ENCODE measurements around the gene MKLN1. TPM values are rescaled to one million over a fixed set of nuclear protein-coding genes. Genes with fewer than 3 reads are reported as not detected.
A peak's percentile ranks its signal among the peaks of the same experiment; 100 is the strongest.

MKLN1 gene
- total RNA-seq, 1 experiment from 2014 or later = 55.6 TPM

DNA sequence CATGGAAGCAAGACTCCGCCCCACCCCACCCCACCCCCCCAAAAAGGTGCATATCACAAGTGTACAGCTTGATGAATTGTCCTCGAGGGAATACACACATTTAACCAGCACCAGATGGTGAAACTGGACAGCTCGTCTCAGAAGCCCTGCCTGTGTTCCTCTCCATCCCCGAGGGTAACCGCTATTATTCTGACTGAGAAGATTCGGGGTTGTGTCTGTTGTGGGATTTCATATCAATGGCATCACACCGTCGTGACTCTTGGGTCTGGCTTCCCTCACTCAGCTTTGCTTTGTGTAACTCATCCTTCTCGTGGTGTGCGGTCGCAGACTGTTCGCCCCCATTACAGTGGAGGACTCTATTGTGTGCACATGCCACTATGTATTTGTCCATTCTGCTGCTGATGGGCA, 209.9 kb downstream of the MKLN1 start:
- in situ Hi-C loops (cut with HindIII; ENCODE audit: low pct_unique_long_range_greater_than_20kb, low sequenced_read_pairs) = no loop called here
- no peak for DNase-seq (ENCODE audit: low read depth, low spot score)

DNA sequence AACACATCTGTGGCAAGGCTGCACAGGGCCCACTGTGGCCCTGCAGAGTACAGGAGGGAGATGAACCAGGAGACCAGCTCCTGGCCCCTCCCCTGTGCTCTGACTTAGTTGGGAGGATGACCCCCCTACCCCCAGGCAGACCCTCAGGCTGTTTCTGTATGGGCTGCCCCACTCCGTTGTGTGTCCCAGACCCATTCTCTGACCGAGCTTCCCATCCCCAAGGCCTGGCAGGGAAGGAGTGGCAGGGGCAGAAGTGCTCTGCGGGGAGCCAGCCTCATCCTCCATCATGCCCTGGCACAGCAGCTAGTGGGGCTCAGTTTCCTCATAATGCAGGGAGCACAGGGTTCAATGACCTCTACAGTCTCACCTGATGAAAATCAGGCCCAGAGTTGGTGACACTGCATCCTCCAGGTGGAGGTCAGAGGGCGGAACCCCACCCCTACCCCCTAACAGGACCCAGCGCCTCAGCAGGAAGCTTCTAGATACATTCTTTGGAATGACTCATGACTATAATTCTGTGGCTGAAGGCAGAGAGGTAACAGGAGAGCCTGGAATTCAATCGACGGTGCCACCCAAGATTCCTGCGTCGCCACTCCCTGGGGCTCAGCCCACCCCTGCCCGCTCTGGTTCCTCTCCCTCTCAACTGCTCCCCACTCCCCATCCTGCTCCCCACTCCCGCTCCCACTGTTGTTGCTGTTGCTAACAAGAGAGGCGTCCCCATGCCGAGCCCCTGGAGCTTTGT, 210.6 kb downstream of the MKLN1 start:
- in situ Hi-C loops (cut with HindIII; ENCODE audit: low pct_unique_long_range_greater_than_20kb, low sequenced_read_pairs) = no loop called here
- DNase-seq (ENCODE audit: low read depth, low spot score) = no peak

DNA sequence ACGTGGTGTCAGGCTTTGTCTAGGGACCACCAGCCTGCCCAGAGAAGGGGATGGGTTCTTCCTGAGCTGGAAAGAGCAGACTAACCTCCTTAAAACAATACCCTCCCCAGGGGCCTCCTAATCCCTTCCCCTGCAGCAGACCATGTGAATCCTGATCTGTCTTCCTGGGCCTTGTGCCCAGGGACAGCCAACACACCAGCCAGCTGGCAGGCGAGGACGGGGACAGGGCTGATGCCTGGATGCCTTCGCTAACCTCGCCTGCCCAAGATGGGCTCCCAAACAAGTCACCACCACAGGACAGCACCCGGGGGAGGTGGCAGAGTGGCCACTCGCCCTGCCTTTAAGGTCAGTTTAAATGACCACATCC, 211.1 kb downstream of the MKLN1 start:
- in situ Hi-C loops (cut with HindIII; ENCODE audit: low pct_unique_long_range_greater_than_20kb, low sequenced_read_pairs) = no loop called here
- no peak for DNase-seq (ENCODE audit: low read depth, low spot score)

DNA sequence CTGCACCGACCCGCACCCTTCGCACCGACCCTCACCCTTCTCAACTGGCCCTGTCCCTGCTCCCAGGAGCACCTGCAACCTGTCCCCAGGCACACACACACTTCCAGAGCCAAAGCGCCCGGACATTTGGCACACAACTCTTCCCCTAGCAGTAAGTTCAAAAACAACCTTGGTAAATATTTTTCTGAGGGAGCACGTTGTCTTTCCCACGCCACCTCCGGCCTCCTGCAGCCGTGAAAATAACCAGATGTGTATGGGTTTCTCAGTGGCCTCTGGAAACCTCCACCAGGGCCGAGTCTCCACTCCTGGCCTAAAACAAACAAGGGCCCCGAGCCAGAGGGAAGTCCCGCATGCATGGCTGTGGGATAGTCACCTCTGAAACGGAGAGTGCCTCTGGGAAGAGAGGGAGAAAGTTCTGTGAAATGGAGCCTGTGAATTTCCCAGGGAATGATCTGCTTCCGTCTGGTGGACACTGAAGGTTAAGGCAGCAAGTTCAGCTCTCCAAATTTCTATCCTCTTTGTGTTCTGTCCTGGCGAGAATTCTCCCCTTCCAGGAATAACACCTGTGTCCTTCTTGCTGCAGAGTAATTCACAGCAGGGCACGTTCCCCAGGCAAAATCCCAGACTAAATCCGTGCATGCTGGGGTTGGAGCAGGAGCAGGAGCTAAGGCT, 213.0 kb downstream of the MKLN1 start:
- in situ Hi-C loops (cut with HindIII; ENCODE audit: low pct_unique_long_range_greater_than_20kb, low sequenced_read_pairs) = no loop called here
- no peak for DNase-seq (ENCODE audit: low read depth, low spot score)

DNA sequence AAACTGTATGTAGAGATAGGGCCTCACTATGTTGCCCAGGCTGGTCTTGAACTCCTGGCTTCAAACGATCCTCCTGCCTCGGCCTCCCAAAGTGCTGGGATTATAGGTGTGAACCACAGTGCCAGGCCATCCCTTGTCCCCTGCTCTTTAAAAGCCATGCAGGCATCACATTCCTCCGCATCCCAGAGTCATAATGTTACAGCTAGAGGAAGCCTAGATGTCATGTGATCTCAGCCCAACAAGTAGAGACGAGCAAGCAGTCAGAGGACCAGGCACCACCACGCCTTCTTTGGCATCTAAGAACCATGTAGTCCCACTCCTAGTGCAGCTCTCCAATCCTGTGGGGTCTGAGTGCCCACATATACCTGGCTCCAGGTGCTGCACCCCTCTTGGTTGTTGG, 215.6 kb downstream of the MKLN1 start:
- no peak for DNase-seq (ENCODE audit: low read depth, low spot score)
- in situ Hi-C loops (cut with HindIII; ENCODE audit: low pct_unique_long_range_greater_than_20kb, low sequenced_read_pairs) = no loop called here

DNA sequence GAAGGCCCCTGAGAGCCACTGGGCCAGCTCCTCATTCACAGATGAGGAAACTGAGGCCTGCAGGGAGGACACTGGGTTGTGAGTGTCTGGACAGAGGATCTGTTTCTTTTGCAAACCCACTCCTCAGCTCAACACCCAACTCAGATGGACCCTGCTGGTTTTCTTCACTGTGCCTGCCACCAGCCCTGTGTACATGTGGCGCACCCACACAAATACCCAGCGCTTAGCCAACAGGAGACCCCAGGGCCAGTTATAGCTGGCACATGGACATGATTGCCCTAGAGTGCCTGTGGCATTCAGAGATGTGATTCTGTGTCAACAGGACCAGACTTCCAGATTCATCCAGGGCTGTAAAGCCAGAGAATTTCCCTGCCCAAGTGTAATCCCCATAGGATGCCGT, 216.3 kb downstream of the MKLN1 start:
- DNase-seq (ENCODE audit: low read depth, low spot score) = no peak
- in situ Hi-C loops (cut with HindIII; ENCODE audit: low pct_unique_long_range_greater_than_20kb, low sequenced_read_pairs) = no loop called here

DNA sequence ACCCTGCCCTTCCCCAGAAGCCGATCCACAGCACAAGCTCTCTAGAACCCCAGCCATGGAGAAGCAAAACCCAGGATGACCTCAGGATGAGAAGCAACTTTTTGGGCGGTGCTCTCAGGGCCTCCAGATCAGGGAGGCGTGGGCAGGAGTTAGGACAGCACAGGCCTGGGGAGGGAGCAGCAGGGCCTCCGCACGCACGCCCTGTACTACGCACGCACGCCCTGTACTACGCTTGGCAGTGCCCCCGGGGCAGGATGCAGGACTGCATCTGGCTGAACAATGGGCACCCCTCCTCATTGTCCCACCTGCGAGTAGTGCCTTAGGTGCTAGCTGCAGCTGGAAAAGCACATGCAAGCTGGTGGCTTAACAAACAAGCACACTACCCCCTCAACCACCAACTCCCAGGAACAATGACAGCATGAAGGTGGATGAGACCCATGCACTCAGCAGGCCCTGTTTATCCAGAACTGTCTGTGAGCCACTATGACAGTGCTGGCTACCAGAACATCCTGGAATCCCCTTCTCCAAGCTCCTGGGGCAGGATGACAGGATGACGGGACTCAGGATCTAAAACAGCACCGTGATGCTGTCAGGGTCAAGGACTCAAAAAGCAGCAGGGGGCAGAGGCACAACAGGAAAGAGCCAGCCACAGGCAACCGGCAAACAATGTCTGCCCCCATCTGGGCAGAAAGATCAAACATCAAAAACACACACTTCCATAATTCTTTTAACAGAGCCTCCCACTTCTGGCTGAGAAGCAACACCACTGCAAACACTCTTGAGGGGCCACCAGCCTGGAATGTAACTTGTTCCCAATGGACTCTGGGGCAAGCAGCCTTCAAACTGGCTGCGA, 217.0 kb downstream of the MKLN1 start:
- DNase-seq (ENCODE audit: low read depth, low spot score) = peak; percentile 76
- in situ Hi-C loops (cut with HindIII; ENCODE audit: low pct_unique_long_range_greater_than_20kb, low sequenced_read_pairs) = no loop called here

DNA sequence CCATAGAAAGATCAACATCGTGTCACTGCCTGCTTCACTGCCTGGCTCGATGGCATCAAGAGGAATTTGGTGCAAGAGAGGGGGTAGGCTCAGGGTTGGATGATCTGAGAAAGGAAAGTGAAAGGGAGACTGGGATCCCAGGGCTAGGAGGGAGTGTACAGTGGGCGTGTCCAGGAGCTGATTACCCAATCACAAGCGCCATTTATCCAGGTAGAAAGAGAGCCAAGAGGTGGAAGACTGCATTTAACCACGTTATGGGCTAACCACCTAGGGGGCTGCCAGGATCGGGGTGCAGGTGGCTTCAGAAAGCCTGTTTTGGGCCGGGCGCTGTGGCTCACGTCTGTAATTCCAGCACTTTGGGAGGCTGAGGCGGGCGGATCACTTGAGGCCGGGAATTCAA, 218.4 kb downstream of the MKLN1 start:
- in situ Hi-C loops (cut with HindIII; ENCODE audit: low pct_unique_long_range_greater_than_20kb, low sequenced_read_pairs) = no loop called here
- DNase-seq (ENCODE audit: low read depth, low spot score) = peak; percentile 65

Other genes starting within 250 kb of the MKLN1 start
- 2.8 and 4.6 TPM in 2 replicates for gene PODXL, start 228.8 kb downstream of the MKLN1 start, total RNA-seq (2014; rRNA removed; shearing (Covaris generic))